ENCODE measurements around the gene TRERF1.

- TF ChIP-seq CTCF (IDR thresholded peaks at IDR 0.05; ENCODE audit: insufficient read depth, low read length, poor library complexity, severe bottlenecking) (no peak), EZH2phosphoT487 (conservative IDR thresholded peaks at IDR 0.05; ENCODE audit: low read length) (no peak)
These were observed 248.5 kb downstream of the TRERF1 start for GRCh38 chr6:42203183-42203582.
